Measurements from ENCODE around the gene SCRT2. TPM values are rescaled to one million over a fixed set of nuclear protein-coding genes. Genes with fewer than 3 reads are reported as not detected.

The SCRT2 gene
- total RNA-seq, 1 experiment from 2014 or later: not detected

GRCh38 chr20:719068-719467, 43.5 kb upstream of the SCRT2 start:
- intact Hi-C loops (cut with micrococcal nuclease): no loop called here
- H3K9me3 ChIP-seq (ENCODE audit: control insufficient read depth in 1 of 2, insufficient read depth in 1 of 2, low read depth in 1 of 2, low read length in 2 of 2): no peaks in the 10 kb centered on the region
- no peak overlapping the region for H3K27ac ChIP-seq (ENCODE audit: low read depth, low read length)
- DNase-seq (ENCODE audit: low read depth, low spot score): no peak
- ChIA-PET CTCF (no interaction called here), POLR2A (no interaction called here), RAD21 (ENCODE audit: low non-redundant PET in 1 of 2, low total read pairs in 2 of 2, uncharacterized antibody in 2 of 2, unreplicated experiment in 2 of 2) (no interaction called here)
- TF ChIP-seq MAX (IDR thresholded peaks at IDR 0.05) (no peak), EZH2 (IDR thresholded peaks at IDR 0.05) (no peak), RAD21 (IDR thresholded peaks at IDR 0.05; ENCODE audit: low read depth) (no peak), POLR2A (IDR thresholded peaks at IDR 0.05; ENCODE audit: borderline replicate concordance, extremely low read depth, insufficient read depth, insufficient read length) (no peak), FOSL1 (IDR thresholded peaks at IDR 0.05; ENCODE audit: low read depth) (no peak), SIN3A (IDR thresholded peaks at IDR 0.05; ENCODE audit: low read depth) (no peak), CBX3 (IDR thresholded peaks at IDR 0.05; ENCODE audit: low read depth) (no peak), CEBPB (IDR thresholded peaks at IDR 0.05; ENCODE audit: low read depth) (no peak), ZNF274 (IDR thresholded peaks at IDR 0.05; ENCODE audit: low read depth, low read length) (no peak), TCF7L2 (IDR thresholded peaks at IDR 0.05; ENCODE audit: borderline replicate concordance, extremely low read depth, insufficient read depth, insufficient read length) (no peak), ATF3 (IDR thresholded peaks at IDR 0.05) (no peak), ZFX (IDR thresholded peaks at IDR 0.05) (no peak)
- no peaks in the 10 kb centered on the region for H3K79me2 ChIP-seq (ENCODE audit: insufficient read depth, low read length)
- no peak overlapping the region for H3K9ac ChIP-seq (ENCODE audit: low read length)
- H3K4me1 ChIP-seq (ENCODE audit: control insufficient read depth in 1 of 2, insufficient read depth in 2 of 2, low read length in 2 of 2): 0 out of 4 replicates have a peak, but pooled peaks cover 0 to 5% of the 10 kb centered on the region in 2 experiments
- H3K4me2 ChIP-seq (ENCODE audit: low read length): no peak overlapping the region
- BruUV-seq (replicated peaks): no TSS peak
- H3K36me3 ChIP-seq (ENCODE audit: control insufficient read depth in 1 of 2, insufficient read depth in 2 of 2, low read length in 2 of 2): no peaks in the 10 kb centered on the region
- H2AFZ ChIP-seq (ENCODE audit: low read depth, low read length, poor library complexity, severe bottlenecking): no peak overlapping the region
- no peak for ATAC-seq
- H3K9me2 ChIP-seq (ENCODE audit: insufficient read depth): no peaks in the 10 kb centered on the region
- no peaks in the 10 kb centered on the region for H4K20me1 ChIP-seq (ENCODE audit: insufficient read depth)
- no peak overlapping the region for H3K4me3 ChIP-seq (replicated peaks in 1 of 2; ENCODE audit: low read depth in 1 of 2, low read length in 2 of 2)
- H3K27me3 ChIP-seq (ENCODE audit: insufficient read depth, low read length): no peaks in the 10 kb centered on the region

- H3K4me2 ChIP-seq (ENCODE audit: low read length): no peak overlapping the region
- intact Hi-C loops (cut with micrococcal nuclease): no loop called here
- RAD21 ChIA-PET (ENCODE audit: low non-redundant PET in 1 of 2, low total read pairs in 2 of 2, uncharacterized antibody in 2 of 2, unreplicated experiment in 2 of 2): no interaction called here
- H3K4me1 ChIP-seq (ENCODE audit: control insufficient read depth in 1 of 2, insufficient read depth in 2 of 2, low read length in 2 of 2): no peaks in the 10 kb centered on the region
- H3K36me3 ChIP-seq (ENCODE audit: control insufficient read depth in 1 of 2, insufficient read depth in 2 of 2, low read length in 2 of 2): no peaks in the 10 kb centered on the region
- POLR2A ChIA-PET: no interaction called here
- CTCF ChIA-PET: no interaction called here
- H3K27me3 ChIP-seq (ENCODE audit: insufficient read depth, low read length): no peaks in the 10 kb centered on the region
- H3K4me3 ChIP-seq (replicated peaks in 1 of 2; ENCODE audit: low read depth in 1 of 2, low read length in 2 of 2): no peak overlapping the region
- ATAC-seq (no peak), DNase-seq (ENCODE audit: low read depth, low spot score) (no peak)
- no peaks in the 10 kb centered on the region for H4K20me1 ChIP-seq (ENCODE audit: insufficient read depth)
- no peak overlapping the region for H3K9ac ChIP-seq (ENCODE audit: low read length)
- no peak overlapping the region for H3K27ac ChIP-seq (ENCODE audit: low read depth, low read length)
- no peak overlapping the region for H2AFZ ChIP-seq (ENCODE audit: low read depth, low read length, poor library complexity, severe bottlenecking)
- no peaks in the 10 kb centered on the region for H3K79me2 ChIP-seq (ENCODE audit: insufficient read depth, low read length)
- no TSS peak for BruUV-seq (replicated peaks)
- H3K9me2 ChIP-seq (ENCODE audit: insufficient read depth): no peaks in the 10 kb centered on the region
- H3K9me3 ChIP-seq (ENCODE audit: control insufficient read depth in 1 of 2, insufficient read depth in 1 of 2, low read depth in 1 of 2, low read length in 2 of 2): no peaks in the 10 kb centered on the region
- TF ChIP-seq YY1 (IDR thresholded peaks at IDR 0.05; ENCODE audit: extremely low read depth, insufficient replicate concordance, low read depth, low read length) (no peak), POLR2AphosphoS5 (IDR thresholded peaks at IDR 0.05; ENCODE audit: low read depth, low read length) (no peak), REST (IDR thresholded peaks at IDR 0.05; ENCODE audit: low read depth) (no peak), RAD21 (IDR thresholded peaks at IDR 0.05; ENCODE audit: low read depth) (no peak), FOSL1 (IDR thresholded peaks at IDR 0.05; ENCODE audit: low read depth) (no peak), EZH2phosphoT487 (IDR thresholded peaks at IDR 0.05; ENCODE audit: borderline replicate concordance) (no peak), ELF1 (IDR thresholded peaks at IDR 0.05; ENCODE audit: borderline replicate concordance, low read depth) (no peak), EGR1 (IDR thresholded peaks at IDR 0.05; ENCODE audit: low read depth) (no peak), TCF7L2 (IDR thresholded peaks at IDR 0.05; ENCODE audit: borderline replicate concordance, extremely low read depth, insufficient read depth, insufficient read length) (no peak), EZH2 (IDR thresholded peaks at IDR 0.05) (no peak), SRF (IDR thresholded peaks at IDR 0.05; ENCODE audit: low read depth) (no peak)
Measured at GRCh38 chr20:717832-718231, 42.2 kb upstream of the SCRT2 start.

Data from HCT116 (cell line).